Prostate gland (tissue), 2 donors: ENCODE data around the gene FRMD1. TPM values are rescaled to one million over a fixed set of nuclear protein-coding genes. Genes with fewer than 3 reads are reported as not detected.

Experiments used
- DNase-seq: peaks from one replicate; pipeline ENCODE4 v3.0.0-alpha.2; 2019; ENCODE audit warnings: low spot score
- H3K27ac ChIP-seq, 2 donors: fragments of 200-600 bp; sonication (generic); 2 replicates each; pipeline ENCODE4 v1.5.1; 2017 to 2019
- H3K27me3 ChIP-seq: fragments of 200-600 bp; sonication (generic); replicated peaks from 2 replicates; pipeline ENCODE4 v1.5.1; 2019; ENCODE audit not compliant: insufficient read depth
- H3K36me3 ChIP-seq, 2 donors: fragments of 200-600 bp; sonication (generic); 1 replicate in 1 of 2; 2 replicates in 1 of 2; pipeline versions ENCODE4 v1.5.1 to v1.8.1; 2017 to 2019
- H3K4me1 ChIP-seq: fragments of 200-600 bp; sonication (generic); replicated peaks from 2 replicates; pipeline ENCODE4 v1.5.1; 2019
- H3K4me3 ChIP-seq, 2 donors: fragments of 200-600 bp; sonication (generic); 2 replicates each; pipeline ENCODE4 v1.5.1; 2017 to 2019
- H3K9me3 ChIP-seq: fragments of 200-600 bp; sonication (generic); 2 replicates; pipeline ENCODE4 v1.5.1; 2017
- CTCF ChIP-seq, 4 experiments: fragments of 200-600 bp in 2 of 4; fragments of 450-650 bp in 2 of 4; sonication (generic) in 2 of 4; IDR thresholded peaks; 1 replicate in 3 of 4; 2 replicates in 1 of 4; pipeline ENCODE4 v1.5.1; 2016 to 2019; ENCODE audit warnings: antibody characterized with exemption in 4 of 4, mild to moderate bottlenecking in 2 of 4, moderate library complexity in 2 of 4
- POLR2A ChIP-seq: fragments of 450-650 bp; IDR thresholded peaks from one replicate; pipeline ENCODE4 v1.6.1; 2016; ENCODE audit warnings: antibody characterized with exemption, mild to moderate bottlenecking
- POLR2AphosphoS5 ChIP-seq: sonication (generic); formaldehyde crosslinking; IDR thresholded peaks from one replicate; pipeline ENCODE4 v1.6.1; 2017; ENCODE audit warnings: antibody characterized with exemption
- WGBS: methylation state at CpG from one replicate; pipeline ENCODE4 v1.1.5; 2018; 5-methylcytosine and 5-hydroxymethylcytosine counted together
- intact Hi-C: fragments of 100-400 bp; cut with DNase I; formaldehyde crosslinking; loops from one replicate; pipeline ENCODE4 v1.14.2; 2022
- total RNA-seq, 2 donors: library from RNA; depleted of rRNA; stranded (reverse); fragments of >200 nt; gene quantifications; one replicate each; pipeline ENCODE4 v1.1.0, GENCODE V29; 2016

Gene FRMD1
- total RNA-seq, 2 donors from 2014 or later, result 0.18 to 2.2 TPM

GRCh38 chr6:168061269-168062210, 17.5 kb downstream of the FRMD1 start:
- Histone ChIP-seq H3K4me3 (no peak overlapping the region), H3K36me3 (no peaks in the 10 kb centered on the region), H3K4me1 (no peaks in the 10 kb centered on the region), H3K27me3 (no peaks in the 10 kb centered on the region), H3K9me3 (no peaks in the 10 kb centered on the region), H3K27ac (peak overlapping the region in 1 of 2 donors; percentile 9)
- peak; percentile 52 for TF ChIP-seq POLR2AphosphoS5
- TF ChIP-seq CTCF (IDR thresholded peaks at IDR 0.05), result no peak
- no peak for TF ChIP-seq POLR2A
- peak; percentile 24 for DNase-seq
- WGBS, result 84% methylated on average over 29 of the region's 29 CpGs
- intact Hi-C loops, result loop anchor here (2.0 kb wide), 1 partner anchor 71 kb away; no protein-coding TSS in a partner anchor

GRCh38 chr6:168060521-168060931, 18.5 kb downstream of the FRMD1 start:
- intact Hi-C loops, result loop anchor here (2.0 kb wide), 1 partner anchor 72 kb away; no protein-coding TSS in a partner anchor
- H3K36me3 ChIP-seq, result no peaks in the 10 kb centered on the region
- 59% methylated on average over 12 of the region's 12 CpGs for WGBS

GRCh38 chr6:168058691-168059551, 20.1 kb downstream of the FRMD1 start:
- Histone ChIP-seq H3K36me3 (no peaks in the 10 kb centered on the region), H3K4me1 (no peaks in the 10 kb centered on the region), H3K27ac (no peak overlapping the region), H3K27me3 (no peaks in the 10 kb centered on the region), H3K9me3 (no peaks in the 10 kb centered on the region), H3K4me3 (no peak overlapping the region)
- TF ChIP-seq POLR2A, result no peak
- no peak for TF ChIP-seq POLR2AphosphoS5
- TF ChIP-seq CTCF (IDR thresholded peaks at IDR 0.05), result no peak
- no peak for DNase-seq
- intact Hi-C loops, result no loop called here
- 97% methylated on average over 29 of the region's 30 CpGs for WGBS

More at GRCh38 chr6:168060521-168060931, 18.5 kb downstream of the FRMD1 start:
- Histone ChIP-seq H3K4me3 (no peak overlapping the region), H3K27ac (peak overlapping the region in 1 of 2 donors; percentile 9), H3K27me3 (no peaks in the 10 kb centered on the region), H3K9me3 (no peaks in the 10 kb centered on the region), H3K4me1 (no peaks in the 10 kb centered on the region)
- peak; percentile 56 for DNase-seq
- no peak for TF ChIP-seq POLR2A
- peak; percentile 45 for TF ChIP-seq POLR2AphosphoS5
- peak in 3 of 4 experiments; percentile 33 to 80 (median 66) for TF ChIP-seq CTCF (IDR thresholded peaks at IDR 0.05)

- Histone ChIP-seq H3K9me3 (no peaks in the 10 kb centered on the region), H3K36me3 (no peaks in the 10 kb centered on the region), H3K27ac (no peak overlapping the region), H3K4me3 (no peak overlapping the region), H3K4me1 (no peaks in the 10 kb centered on the region), H3K27me3 (no peaks in the 10 kb centered on the region)
- TF ChIP-seq POLR2A (no peak), CTCF (IDR thresholded peaks at IDR 0.05) (no peak), POLR2AphosphoS5 (no peak)
- intact Hi-C loops, result no loop called here
- DNase-seq, result no peak
- 72% methylated on average over 14 of the region's 14 CpGs for WGBS
These were observed 21.2 kb downstream of the FRMD1 start for GRCh38 chr6:168057836-168058235.
